Measurements from ENCODE around the gene MAGEA9B. TPM values are rescaled to one million over a fixed set of nuclear protein-coding genes. Genes with fewer than 3 reads are reported as not detected.
"Not testable (repeated sequence)": the region's sequence is repeated elsewhere in the genome, so short reads cannot be mapped to it uniquely, and the experiment has no call there.

Gene MAGEA9B
- total and polyA plus RNA-seq, 4 donors, result not detected

GRCh38 chrX:149610511-149610910 lies 23.3 kb upstream of the MAGEA9B start:
- no peak overlapping the region for H3K4me3 ChIP-seq (ENCODE audit: low read depth in 1 of 3, low read length in 3 of 3)
- 96% methylated on average over 5 of the region's 5 CpGs for WGBS
- H3K36me3 ChIP-seq (ENCODE audit: control insufficient read depth in 4 of 4, insufficient read depth in 3 of 4, low read depth in 1 of 4, low read length in 3 of 4), result peaks cover 0 to 3% (median 2%) of the 10 kb centered on the region in 4 donors
- TF ChIP-seq NR2F2 (IDR thresholded peaks at IDR 0.05), result no peak
- TF ChIP-seq JUND (IDR thresholded peaks at IDR 0.05), result no peak
- TF ChIP-seq, protein P1, sequence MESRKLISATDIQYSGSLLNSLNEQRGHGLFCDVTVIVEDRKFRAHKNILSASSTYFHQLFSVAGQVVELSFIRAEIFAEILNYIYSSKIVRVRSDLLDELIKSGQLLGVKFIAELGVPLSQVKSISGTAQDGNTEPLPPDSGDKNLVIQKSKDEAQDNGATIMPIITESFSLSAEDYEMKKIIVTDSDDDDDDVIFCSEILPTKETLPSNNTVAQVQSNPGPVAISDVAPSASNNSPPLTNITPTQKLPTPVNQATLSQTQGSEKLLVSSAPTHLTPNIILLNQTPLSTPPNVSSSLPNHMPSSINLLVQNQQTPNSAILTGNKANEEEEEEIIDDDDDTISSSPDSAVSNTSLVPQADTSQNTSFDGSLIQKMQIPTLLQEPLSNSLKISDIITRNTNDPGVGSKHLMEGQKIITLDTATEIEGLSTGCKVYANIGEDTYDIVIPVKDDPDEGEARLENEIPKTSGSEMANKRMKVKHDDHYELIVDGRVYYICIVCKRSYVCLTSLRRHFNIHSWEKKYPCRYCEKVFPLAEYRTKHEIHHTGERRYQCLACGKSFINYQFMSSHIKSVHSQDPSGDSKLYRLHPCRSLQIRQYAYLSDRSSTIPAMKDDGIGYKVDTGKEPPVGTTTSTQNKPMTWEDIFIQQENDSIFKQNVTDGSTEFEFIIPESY (IDR thresholded peaks at IDR 0.05), result no peak
- TF ChIP-seq ATF3 (IDR thresholded peaks at IDR 0.05), result no peak
- TF ChIP-seq EGR1 (IDR thresholded peaks at IDR 0.05; ENCODE audit: low read depth in 2 of 2), result no peak
- no peak for TF ChIP-seq FOXA1 (IDR thresholded peaks at IDR 0.05)
- no peak for TF ChIP-seq YY1 (IDR thresholded peaks at IDR 0.05)
- no peak for TF ChIP-seq RXRA (IDR thresholded peaks at IDR 0.05)
- TF ChIP-seq, protein P2, sequence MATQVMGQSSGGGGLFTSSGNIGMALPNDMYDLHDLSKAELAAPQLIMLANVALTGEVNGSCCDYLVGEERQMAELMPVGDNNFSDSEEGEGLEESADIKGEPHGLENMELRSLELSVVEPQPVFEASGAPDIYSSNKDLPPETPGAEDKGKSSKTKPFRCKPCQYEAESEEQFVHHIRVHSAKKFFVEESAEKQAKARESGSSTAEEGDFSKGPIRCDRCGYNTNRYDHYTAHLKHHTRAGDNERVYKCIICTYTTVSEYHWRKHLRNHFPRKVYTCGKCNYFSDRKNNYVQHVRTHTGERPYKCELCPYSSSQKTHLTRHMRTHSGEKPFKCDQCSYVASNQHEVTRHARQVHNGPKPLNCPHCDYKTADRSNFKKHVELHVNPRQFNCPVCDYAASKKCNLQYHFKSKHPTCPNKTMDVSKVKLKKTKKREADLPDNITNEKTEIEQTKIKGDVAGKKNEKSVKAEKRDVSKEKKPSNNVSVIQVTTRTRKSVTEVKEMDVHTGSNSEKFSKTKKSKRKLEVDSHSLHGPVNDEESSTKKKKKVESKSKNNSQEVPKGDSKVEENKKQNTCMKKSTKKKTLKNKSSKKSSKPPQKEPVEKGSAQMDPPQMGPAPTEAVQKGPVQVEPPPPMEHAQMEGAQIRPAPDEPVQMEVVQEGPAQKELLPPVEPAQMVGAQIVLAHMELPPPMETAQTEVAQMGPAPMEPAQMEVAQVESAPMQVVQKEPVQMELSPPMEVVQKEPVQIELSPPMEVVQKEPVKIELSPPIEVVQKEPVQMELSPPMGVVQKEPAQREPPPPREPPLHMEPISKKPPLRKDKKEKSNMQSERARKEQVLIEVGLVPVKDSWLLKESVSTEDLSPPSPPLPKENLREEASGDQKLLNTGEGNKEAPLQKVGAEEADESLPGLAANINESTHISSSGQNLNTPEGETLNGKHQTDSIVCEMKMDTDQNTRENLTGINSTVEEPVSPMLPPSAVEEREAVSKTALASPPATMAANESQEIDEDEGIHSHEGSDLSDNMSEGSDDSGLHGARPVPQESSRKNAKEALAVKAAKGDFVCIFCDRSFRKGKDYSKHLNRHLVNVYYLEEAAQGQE (IDR thresholded peaks at IDR 0.05), result no peak
- TF ChIP-seq, protein P3, sequence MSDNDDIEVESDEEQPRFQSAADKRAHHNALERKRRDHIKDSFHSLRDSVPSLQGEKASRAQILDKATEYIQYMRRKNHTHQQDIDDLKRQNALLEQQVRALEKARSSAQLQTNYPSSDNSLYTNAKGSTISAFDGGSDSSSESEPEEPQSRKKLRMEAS (IDR thresholded peaks at IDR 0.05), result no peak
- no peak for TF ChIP-seq FOXA2 (IDR thresholded peaks at IDR 0.05)
- no peak for TF ChIP-seq HNF4G (IDR thresholded peaks at IDR 0.05)
- no peak for TF ChIP-seq GABPA (IDR thresholded peaks at IDR 0.05 in 1 of 2, conservative IDR thresholded peaks at IDR 0.05 in 1 of 2)
- no peak for TF ChIP-seq TAF1 (conservative IDR thresholded peaks at IDR 0.05)
- TF ChIP-seq RAD21 (IDR thresholded peaks at IDR 0.05), result no peak
- no peak for TF ChIP-seq CTCF (IDR thresholded peaks at IDR 0.05; ENCODE audit: low read depth, low read length, missing input control)
- no peak for TF ChIP-seq SP1 (IDR thresholded peaks at IDR 0.05)
- DNase-seq (ENCODE audit: low spot score), result no peak
- no peaks in the 10 kb centered on the region for H3K9me3 ChIP-seq (ENCODE audit: control insufficient read depth in 4 of 4, low read length in 3 of 4)
- no peaks in the 10 kb centered on the region for H3K27me3 ChIP-seq (ENCODE audit: control insufficient read depth in 4 of 4, insufficient read depth in 4 of 4, low read length in 3 of 4)
- H3K9ac ChIP-seq (ENCODE audit: low read depth in 1 of 2, low read length in 2 of 2), result no peak overlapping the region
- no peak overlapping the region for H3K27ac ChIP-seq (ENCODE audit: low read depth in 1 of 2, low read length in 2 of 2)
- no peaks in the 10 kb centered on the region for H3K4me1 ChIP-seq (ENCODE audit: control insufficient read depth in 4 of 4, insufficient read depth in 4 of 4, low read length in 3 of 4)

GRCh38 chrX:149607699-149608098 lies 20.4 kb upstream of the MAGEA9B start:
- no peak for TF ChIP-seq EGR1 (IDR thresholded peaks at IDR 0.05; ENCODE audit: low read depth in 2 of 2)
- H3K4me3 ChIP-seq (ENCODE audit: low read depth in 1 of 3, low read length in 3 of 3), result no peak overlapping the region
- H3K4me1 ChIP-seq (ENCODE audit: control insufficient read depth in 4 of 4, insufficient read depth in 4 of 4, low read length in 3 of 4), result no peaks in the 10 kb centered on the region
- no peaks in the 10 kb centered on the region for H3K9me3 ChIP-seq (ENCODE audit: control insufficient read depth in 4 of 4, low read length in 3 of 4)
- no peak overlapping the region for H3K27ac ChIP-seq (ENCODE audit: low read depth in 1 of 2, low read length in 2 of 2)
- DNase-seq (ENCODE audit: low spot score), result no peak
- H3K27me3 ChIP-seq (ENCODE audit: control insufficient read depth in 4 of 4, insufficient read depth in 4 of 4, low read length in 3 of 4), result no peaks in the 10 kb centered on the region
- H3K36me3 ChIP-seq (ENCODE audit: control insufficient read depth in 4 of 4, insufficient read depth in 3 of 4, low read depth in 1 of 4, low read length in 3 of 4), result peaks cover 0 to 4% (median 2%) of the 10 kb centered on the region in 4 donors
- no peak overlapping the region for H3K9ac ChIP-seq (ENCODE audit: low read depth in 1 of 2, low read length in 2 of 2)

GRCh38 chrX:149605248-149605885 lies 18.1 kb upstream of the MAGEA9B start:
- not testable (repeated sequence) for H3K9me3 ChIP-seq (ENCODE audit: control insufficient read depth in 4 of 4, low read length in 3 of 4); DNase-seq (ENCODE audit: low spot score); H3K4me3 ChIP-seq (ENCODE audit: low read depth in 1 of 3, low read length in 3 of 3); H3K4me1 ChIP-seq (ENCODE audit: control insufficient read depth in 4 of 4, insufficient read depth in 4 of 4, low read length in 3 of 4); H3K27me3 ChIP-seq (ENCODE audit: control insufficient read depth in 4 of 4, insufficient read depth in 4 of 4, low read length in 3 of 4); H3K9ac ChIP-seq (ENCODE audit: low read depth in 1 of 2, low read length in 2 of 2); H3K27ac ChIP-seq (ENCODE audit: low read depth in 1 of 2, low read length in 2 of 2); H3K36me3 ChIP-seq (ENCODE audit: control insufficient read depth in 4 of 4, insufficient read depth in 3 of 4, low read depth in 1 of 4, low read length in 3 of 4)
- 79% methylated on average over 7 of the region's 7 CpGs for WGBS

DNA sequence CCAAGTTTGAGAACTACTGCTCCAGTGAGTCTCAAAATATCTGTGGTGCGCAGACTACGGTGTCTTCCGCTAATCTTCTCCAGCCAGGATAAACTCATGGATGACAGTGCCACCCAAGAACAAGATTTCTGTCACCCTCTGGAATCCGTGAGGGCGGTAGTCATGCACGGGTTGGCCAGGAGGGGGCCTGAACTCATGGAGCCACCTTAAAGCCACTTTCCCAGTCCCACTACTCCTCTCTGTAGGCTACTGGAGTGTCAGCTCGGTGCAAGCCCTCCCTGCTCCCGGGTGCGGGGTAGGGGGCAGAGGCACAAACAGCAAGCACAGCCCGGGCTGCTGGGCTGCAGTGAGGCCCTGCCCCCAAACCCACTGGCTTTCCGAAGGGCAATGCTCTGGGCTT lies 11.3 kb upstream of the MAGEA9B start:
- not testable (repeated sequence) for DNase-seq (ENCODE audit: low spot score); H3K27me3 ChIP-seq (ENCODE audit: control insufficient read depth in 4 of 4, insufficient read depth in 4 of 4, low read length in 3 of 4); H3K4me1 ChIP-seq (ENCODE audit: control insufficient read depth in 4 of 4, insufficient read depth in 4 of 4, low read length in 3 of 4); H3K36me3 ChIP-seq (ENCODE audit: control insufficient read depth in 4 of 4, insufficient read depth in 3 of 4, low read depth in 1 of 4, low read length in 3 of 4); H3K9ac ChIP-seq (ENCODE audit: low read depth in 1 of 2, low read length in 2 of 2); H3K27ac ChIP-seq (ENCODE audit: low read depth in 1 of 2, low read length in 2 of 2); H3K9me3 ChIP-seq (ENCODE audit: control insufficient read depth in 4 of 4, low read length in 3 of 4); H3K4me3 ChIP-seq (ENCODE audit: low read depth in 1 of 3, low read length in 3 of 3)
- WGBS, result no CpG with 5 or more reads among the region's 11 CpGs

Data from liver (tissue), 9 donors.